HT1080 (cell line): ENCODE results near the gene ACER3. TPM values are rescaled to one million over a fixed set of nuclear protein-coding genes. Genes with fewer than 3 reads are reported as not detected.
"Not testable (repeated sequence)": the region's sequence is repeated elsewhere in the genome, so short reads cannot be mapped to it uniquely, and the experiment has no call there.

ENCODE experiments used
- DNase-seq: peaks from one replicate; pipeline ENCODE4 v3.0.0-alpha.2; 2015; ENCODE audit warnings: low read depth
- total RNA-seq: library from RNA; depleted of rRNA; stranded (reverse); fragments of >200 nt; shearing (Covaris generic); gene quantifications from 2 replicates; pipeline ENCODE4 v1.2.3, GENCODE V29; 2014

ACER3 gene
- total RNA-seq, 1 experiment from 2014 or later = 15.0 TPM

GRCh38 chr11:77038029-77038824, 177.5 kb downstream of the ACER3 start:
- DNase-seq = peak; percentile 62

DNA sequence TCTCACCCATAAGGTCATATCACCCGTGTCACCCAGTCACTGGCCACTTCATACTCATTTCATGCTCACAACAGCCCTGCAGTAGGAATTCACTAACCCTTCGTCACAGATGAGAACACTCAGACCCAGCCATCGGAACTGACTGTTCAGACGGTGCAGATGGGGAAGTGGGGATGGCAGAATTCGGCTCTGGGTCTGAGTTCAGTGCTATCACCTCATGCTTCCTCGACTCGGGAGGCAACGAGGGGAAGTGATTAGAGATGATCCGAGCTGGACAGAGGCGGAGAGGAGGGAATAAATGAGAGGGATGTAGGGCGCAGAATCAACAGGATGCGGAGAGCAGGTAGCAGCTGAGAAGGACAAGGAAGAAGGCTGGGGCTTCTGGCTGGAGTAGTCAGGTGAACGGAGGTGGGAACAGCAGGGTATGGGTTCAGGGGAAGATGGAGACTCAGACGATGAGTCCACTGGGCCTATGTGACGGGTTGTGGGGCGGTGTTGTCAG, 178.2 kb downstream of the ACER3 start:
- no peak for DNase-seq

- no peak for DNase-seq
Measured at GRCh38 chr11:77039491-77040400, 179.0 kb downstream of the ACER3 start.

DNA sequence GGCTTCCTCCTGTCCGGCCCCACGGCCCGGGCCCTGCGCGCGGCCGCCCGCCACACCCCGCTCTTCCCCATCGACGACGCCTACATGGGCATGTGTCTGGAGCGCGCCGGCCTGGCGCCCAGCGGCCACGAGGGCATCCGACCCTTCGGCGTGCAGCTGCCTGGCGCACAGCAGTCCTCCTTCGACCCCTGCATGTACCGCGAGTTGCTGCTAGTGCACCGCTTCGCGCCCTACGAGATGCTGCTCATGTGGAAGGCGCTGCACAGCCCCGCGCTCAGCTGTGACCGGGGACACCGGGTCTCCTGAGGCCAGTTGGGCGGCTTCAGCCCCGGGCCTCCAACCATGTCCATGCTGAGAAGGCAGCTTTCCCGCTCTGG, 179.7 kb downstream of the ACER3 start:
- no peak for DNase-seq

- no peak for DNase-seq
Measured at GRCh38 chr11:77040889-77041288, 180.2 kb downstream of the ACER3 start.

- no peak for DNase-seq
Measured at GRCh38 chr11:77042111-77042726, 181.5 kb downstream of the ACER3 start.

DNA sequence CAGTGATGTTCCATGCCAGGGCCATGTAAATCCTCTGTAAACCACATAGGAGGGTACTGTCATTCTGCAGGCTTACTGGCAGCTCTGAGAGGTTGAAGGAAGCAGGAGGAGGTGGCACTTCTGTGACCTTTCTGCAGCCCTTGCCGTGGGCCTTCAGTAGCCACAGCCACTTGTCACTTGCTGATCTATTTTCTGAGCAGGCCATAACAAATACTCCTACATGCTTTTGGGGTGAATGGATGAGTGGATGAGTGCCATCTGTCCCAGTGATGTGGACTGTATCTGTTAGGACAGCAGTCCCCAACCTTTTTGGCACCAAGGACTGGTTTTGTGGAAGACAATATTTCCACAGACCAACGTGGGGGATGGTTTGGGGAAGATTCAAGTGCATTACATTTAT, 183.6 kb downstream of the ACER3 start:
- no peak for DNase-seq

- DNase-seq = no peak
Measured at GRCh38 chr11:77044886-77045285, 184.2 kb downstream of the ACER3 start.

- DNase-seq = no peak
Measured at GRCh38 chr11:77046060-77046501, 185.4 kb downstream of the ACER3 start.

GRCh38 chr11:77047007-77047927, 186.5 kb downstream of the ACER3 start:
- DNase-seq = peak; percentile 97

DNA sequence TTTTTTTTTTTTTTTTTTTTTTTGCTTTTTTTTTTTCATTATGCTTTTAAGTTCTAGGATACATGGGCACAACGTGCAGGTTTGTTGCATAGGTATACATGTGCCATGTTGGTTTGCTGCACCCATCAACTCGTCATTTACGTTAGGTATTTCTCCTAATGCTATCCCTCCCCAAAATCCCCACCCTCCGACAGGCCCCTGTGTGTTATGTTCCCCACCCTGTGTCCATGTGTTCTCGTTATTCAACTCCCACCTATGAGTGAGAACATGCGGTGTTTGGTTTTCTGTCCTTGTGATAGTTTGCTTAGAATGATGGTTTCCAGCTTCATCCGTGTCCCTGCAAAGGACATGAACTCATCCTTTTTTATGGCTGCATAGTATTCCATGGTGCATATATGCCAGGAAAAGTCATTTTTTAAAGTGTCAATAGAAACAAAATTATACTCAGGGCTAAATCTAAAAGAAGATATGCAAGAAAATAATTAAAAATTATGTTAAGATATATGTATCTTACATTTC, 187.3 kb downstream of the ACER3 start:
- DNase-seq = not testable (repeated sequence)

DNA sequence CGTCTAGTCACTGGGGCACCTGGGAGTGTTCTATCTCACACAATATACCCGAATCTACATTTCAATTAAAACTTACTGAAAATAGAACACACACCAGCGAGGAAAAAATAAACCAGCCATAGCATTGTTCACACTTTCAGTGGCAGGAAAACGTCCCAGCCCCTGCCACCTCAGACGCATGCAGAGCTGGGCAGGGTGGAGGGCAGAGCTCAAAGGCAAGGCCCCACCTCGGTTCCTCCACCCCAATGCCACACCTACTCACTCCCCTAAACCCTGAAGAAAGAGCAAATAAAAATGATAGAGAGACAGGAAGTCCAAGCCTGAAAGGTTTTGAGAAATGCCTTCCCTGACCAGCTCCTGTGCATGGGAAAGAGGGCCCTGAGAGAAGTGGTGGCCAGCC, 188.3 kb downstream of the ACER3 start:
- no peak for DNase-seq

DNA sequence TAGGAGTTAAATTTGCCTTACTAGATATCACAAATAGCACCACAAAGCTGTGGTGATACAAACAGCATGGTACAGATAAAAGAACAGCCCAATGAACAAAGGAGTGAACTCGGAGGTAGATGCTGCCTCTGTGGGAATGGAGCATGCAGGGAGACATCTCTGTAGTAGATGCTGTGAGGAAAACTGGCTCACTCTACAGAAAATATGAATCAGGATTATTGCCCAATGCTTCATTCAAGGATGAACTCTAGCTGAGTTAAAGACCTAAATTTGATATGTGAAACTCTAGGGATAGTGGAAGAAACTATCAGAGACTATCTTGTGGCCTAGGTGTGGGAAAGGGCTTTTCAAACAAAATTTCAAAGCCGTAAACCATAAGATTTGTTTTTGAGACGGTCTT, 190.8 kb downstream of the ACER3 start:
- no peak for DNase-seq

DNA sequence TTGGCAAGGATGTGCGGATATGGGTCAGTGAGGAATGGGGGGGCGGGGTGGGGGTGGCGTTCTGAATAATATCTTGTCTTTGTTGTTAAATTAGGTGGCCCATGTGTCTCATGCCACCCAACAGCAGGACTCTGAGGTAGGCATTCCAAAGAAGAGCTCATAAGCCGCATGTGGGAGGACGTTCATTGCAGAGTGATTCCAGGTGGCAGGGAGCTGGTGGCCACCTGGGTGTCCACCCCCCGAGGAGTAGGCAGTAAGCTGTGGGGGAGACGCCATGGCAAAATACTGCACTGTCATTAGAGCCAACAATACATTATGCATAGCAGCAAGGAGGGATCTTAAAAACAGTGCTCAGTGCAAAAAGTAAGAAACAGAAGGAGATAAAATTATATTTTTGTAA, 191.8 kb downstream of the ACER3 start:
- no peak for DNase-seq

DNA sequence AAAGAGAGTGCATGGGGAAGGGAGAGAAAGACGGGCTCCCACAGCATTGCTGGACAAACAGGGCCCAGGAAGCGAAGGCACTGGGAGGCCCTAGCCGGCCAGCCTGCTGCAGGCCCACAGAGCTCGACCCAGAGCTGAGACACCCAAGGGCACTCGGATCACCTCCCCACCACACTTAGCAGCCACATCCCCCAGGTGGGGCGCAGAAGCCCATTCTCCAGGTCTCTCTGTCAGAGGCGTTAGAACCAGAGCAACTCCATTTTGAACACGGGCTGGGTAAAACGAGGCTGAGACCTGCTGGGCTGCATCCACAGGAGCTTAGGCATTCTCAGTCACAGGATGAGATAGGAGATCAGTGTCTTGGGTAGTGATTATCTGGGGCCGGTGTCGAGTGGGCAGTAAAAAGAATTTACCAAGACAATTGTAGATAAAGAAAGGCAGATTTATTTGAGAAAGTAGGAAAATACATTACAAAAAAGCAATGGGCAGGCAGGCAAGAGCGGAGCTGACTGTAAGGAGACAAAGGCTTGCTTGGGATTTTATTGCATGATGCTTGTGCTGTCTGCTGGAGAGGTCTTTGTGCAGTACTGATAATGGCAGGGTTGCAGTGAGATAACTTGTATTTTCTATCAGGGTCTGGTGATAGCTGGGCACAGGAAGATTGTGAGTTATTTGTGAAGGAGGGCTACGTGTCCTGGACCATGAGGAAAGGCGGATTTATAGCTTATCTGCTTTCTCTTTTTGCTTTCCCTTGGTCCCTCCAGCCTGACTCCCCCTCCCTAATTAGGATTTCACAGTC, 192.7 kb downstream of the ACER3 start:
- no peak for DNase-seq

GRCh38 chr11:77054084-77054483, 193.4 kb downstream of the ACER3 start:
- DNase-seq = no peak

DNA sequence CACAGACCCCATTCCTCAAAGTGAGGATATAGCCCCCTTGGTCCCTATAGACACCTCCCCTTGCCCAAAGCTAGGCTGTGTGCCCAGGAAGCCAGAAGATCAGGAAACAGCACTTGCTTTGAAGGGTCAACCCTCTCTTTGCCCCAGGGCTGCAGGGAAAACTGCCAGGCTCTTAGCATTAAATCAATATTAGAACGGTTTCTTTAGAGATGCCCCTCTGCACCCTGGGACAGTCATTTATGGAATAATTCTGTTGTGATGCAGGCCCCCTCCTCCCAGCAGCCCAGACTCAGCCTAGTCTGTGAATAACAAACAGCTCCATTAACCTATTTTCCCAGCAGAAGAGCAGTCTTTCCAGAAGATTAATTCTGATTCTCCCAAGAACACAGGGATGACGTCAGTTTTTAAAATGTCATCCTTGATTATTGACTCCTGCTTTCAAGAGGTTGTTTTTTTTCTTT, 194.4 kb downstream of the ACER3 start:
- DNase-seq = no peak

DNA sequence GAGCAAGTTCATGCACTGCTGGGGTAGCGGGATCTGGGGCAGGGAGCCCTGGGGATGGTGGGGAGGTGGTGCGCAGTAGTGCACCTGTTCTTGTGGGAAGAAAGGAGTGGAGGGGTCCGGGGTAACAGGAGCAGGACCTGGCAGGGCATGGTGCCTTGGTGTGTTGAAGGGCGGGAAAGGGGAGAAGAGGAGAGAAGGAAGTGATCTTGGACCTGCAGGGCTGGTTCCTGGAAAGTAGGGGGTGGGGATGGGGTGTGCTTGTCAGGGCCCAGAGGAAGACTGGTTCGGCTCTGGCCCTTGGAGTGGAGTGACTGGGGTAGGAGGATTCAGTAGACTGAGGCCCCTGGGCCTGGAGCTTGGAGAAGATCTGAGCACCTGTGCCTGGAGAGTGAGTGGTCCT, 195.2 kb downstream of the ACER3 start:
- no peak for DNase-seq

DNA sequence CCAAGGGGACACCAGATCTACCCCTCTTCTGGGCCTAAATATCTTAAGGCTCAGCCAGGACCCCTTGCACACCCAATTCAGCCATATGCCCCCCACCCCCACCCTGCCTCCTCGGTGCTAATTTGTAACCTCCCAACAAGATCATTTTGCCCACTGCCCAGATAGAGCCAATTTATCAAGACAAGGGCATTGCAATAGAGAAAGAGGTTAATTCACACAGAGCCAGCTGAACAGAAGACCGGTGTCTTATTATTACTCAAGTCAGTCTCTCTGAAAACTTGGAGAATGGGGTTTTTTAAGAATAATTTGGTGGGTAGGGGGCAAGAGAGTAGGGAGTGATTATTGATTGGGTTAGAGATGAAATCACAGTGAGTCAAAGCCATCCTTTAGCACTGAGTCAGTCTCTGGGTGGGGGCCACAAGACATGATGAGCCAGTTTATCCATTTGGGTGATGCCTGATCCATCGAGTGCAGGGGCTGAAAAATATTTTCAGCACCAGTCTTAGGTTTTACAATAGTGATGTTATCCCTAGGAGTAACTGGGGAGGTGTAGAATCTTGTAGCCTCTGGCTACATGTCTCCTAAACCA, 196.2 kb downstream of the ACER3 start:
- no peak for DNase-seq
